Measurements from ENCODE around the gene LDAH.

LDAH gene

DNA sequence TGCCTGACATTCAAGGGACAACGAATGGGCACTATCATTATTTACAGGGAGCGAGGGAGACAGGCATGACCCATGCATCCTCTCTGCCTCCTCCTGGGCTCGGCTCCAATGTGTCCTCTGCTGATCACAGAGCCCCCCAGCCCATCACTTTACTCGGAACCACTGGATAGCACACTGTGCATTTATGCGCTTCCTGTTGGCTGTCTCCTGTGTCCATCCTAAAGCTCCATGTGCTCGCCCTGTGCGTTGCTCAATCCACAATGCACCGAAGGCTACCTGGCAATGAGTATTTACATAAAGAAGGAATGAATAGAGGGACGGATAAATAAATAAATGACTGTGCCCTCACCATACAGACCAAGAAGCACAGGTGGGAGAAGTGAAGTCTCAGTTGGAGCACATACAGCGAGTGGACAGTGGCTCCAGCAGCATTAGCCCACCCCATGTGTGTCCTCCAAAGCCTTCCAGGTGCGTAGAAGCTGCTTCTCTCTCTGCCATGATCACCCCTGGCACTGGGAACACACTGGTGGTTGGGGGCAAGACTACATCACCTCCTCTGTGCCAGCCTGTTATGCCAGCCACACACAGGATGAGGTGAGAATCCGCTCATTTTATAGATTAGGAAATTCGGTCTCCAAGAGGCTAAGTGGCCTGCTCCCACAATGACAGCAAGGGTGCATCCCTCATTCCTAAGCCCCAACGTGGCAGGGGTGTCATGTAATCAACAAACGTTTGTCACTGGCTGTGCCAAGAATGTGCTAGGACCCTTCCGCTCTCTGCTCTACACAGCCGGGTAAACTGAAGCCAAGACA lies 158.3 kb downstream of the LDAH start:
- Histone ChIP-seq H3K4me3 (ENCODE audit: low read length) (no peak overlapping the region), H3K4me2 (ENCODE audit: low read length) (no peak overlapping the region), H3K9me3 (replicated peaks; ENCODE audit: low read length) (no peaks in the 10 kb centered on the region), H3K36me3 (ENCODE audit: insufficient read depth, low read length) (no peaks in the 10 kb centered on the region), H3K4me1 (ENCODE audit: control insufficient read depth, insufficient read depth, low read length) (peaks cover 7% of the 10 kb centered on the region), H3K27me3 (ENCODE audit: control insufficient read depth, insufficient read depth, low read length) (peaks cover 88% of the 10 kb centered on the region), H3K9ac (ENCODE audit: low read depth, low read length) (no peak overlapping the region)

DNA sequence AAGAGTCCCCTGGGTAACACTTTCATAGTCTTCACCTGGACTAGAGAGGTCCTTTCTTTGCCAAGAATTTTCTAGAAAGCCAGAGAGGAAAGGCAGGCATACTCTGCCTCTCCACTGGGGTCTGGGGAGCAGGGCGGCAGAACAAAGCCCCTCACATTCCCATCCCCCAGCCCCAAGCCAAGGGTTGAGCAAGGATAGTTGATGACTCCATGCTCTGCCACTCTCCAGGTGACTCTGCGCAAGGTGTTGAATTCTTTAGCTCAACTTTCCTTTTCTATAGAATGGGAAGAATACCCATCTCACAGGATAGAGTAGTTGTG lies 158.9 kb downstream of the LDAH start:
- Histone ChIP-seq H3K4me1 (ENCODE audit: control insufficient read depth, insufficient read depth, low read length) (peaks cover 7% of the 10 kb centered on the region), H3K27me3 (ENCODE audit: control insufficient read depth, insufficient read depth, low read length) (peaks cover 88% of the 10 kb centered on the region), H3K4me2 (ENCODE audit: low read length) (no peak overlapping the region), H3K36me3 (ENCODE audit: insufficient read depth, low read length) (no peaks in the 10 kb centered on the region), H3K9ac (ENCODE audit: low read depth, low read length) (no peak overlapping the region), H3K9me3 (replicated peaks; ENCODE audit: low read length) (no peaks in the 10 kb centered on the region), H3K4me3 (ENCODE audit: low read length) (no peak overlapping the region)

DNA sequence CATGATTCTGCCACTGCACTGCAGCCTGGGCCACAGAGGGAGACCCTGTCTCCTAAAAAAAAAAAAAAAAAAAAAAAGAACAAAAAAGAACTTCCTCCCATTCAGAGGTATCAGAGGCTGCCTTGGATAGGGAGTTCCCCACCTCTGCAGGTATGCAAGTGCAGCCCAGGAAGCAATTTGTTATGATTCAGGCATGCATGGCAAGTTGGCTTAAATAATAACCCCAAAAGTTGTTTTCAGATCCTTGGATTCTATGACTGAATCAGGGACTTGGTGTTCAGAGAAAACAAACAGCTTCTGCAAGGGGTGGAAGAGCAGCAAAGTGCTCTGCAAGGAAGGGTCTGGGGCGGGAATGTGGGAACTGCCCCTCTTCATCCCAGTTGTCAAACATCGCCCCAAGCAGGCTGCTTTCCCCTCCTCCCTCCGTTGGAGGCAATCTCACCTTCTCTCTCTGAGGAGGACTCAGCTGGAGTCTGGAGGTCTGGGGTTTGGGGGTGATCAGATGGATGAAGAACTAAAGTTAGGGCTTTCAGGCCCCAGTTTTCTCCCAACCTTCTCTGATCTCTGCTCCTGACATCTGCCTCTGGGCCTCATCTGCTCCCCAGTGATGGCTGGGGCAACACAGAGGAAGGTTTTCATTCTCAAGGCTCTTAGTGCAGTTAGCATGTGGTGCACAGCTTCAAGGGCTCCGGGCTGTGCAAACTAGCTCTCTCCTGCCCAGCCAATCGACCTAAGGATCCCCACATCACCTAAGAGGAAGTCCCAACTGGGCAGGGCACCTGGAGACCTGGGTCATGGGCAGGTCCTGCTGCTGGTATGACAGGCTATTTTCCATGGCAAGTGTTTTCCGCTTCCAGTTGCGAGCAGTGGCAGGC lies 159.5 kb downstream of the LDAH start:
- no peak overlapping the region for H3K4me2 ChIP-seq (ENCODE audit: low read length)
- no peak overlapping the region for H3K9ac ChIP-seq (ENCODE audit: low read depth, low read length)
- no peaks in the 10 kb centered on the region for H3K36me3 ChIP-seq (ENCODE audit: insufficient read depth, low read length)
- no peaks in the 10 kb centered on the region for H3K9me3 ChIP-seq (replicated peaks; ENCODE audit: low read length)
- peaks cover 85% of the 10 kb centered on the region for H3K27me3 ChIP-seq (ENCODE audit: control insufficient read depth, insufficient read depth, low read length)
- H3K4me3 ChIP-seq (ENCODE audit: low read length), result no peak overlapping the region
- peaks cover 7% of the 10 kb centered on the region for H3K4me1 ChIP-seq (ENCODE audit: control insufficient read depth, insufficient read depth, low read length)

DNA sequence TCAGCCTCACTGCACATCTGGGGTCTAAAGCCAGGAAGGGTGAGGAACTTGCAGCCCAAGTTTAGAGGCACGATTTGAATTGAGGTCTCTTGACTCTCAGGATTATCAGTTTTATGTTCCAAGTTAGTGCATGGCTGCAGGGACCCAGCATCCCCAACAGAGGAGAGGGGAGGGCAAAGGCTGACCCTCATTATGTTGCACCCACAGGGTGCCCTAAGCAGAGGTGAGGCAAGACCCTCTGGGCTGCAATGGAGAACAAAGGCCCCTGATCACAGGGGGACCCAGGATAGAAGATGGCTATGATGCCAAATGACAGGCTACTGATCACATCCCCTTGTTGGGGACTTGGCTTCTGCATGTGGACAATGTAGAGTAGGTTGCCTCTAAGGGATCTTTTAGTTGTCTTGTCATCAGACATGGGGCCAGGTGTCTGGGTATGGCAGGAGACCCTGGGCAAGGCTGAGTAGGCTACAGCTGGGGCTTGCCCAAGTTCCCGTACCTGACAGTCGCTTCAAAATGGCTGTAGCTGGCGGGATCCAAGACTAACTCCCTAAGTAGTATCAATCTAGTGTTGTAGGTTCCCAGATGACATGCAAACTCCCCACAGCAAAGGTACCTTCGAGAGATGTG lies 160.5 kb downstream of the LDAH start:
- Histone ChIP-seq H3K36me3 (ENCODE audit: insufficient read depth, low read length) (no peaks in the 10 kb centered on the region), H3K4me3 (ENCODE audit: low read length) (no peak overlapping the region), H3K9ac (ENCODE audit: low read depth, low read length) (no peak overlapping the region), H3K9me3 (replicated peaks; ENCODE audit: low read length) (no peaks in the 10 kb centered on the region), H3K27me3 (ENCODE audit: control insufficient read depth, insufficient read depth, low read length) (peaks cover 81% of the 10 kb centered on the region), H3K4me2 (ENCODE audit: low read length) (no peak overlapping the region), H3K4me1 (ENCODE audit: control insufficient read depth, insufficient read depth, low read length) (peaks cover 7% of the 10 kb centered on the region)

DNA sequence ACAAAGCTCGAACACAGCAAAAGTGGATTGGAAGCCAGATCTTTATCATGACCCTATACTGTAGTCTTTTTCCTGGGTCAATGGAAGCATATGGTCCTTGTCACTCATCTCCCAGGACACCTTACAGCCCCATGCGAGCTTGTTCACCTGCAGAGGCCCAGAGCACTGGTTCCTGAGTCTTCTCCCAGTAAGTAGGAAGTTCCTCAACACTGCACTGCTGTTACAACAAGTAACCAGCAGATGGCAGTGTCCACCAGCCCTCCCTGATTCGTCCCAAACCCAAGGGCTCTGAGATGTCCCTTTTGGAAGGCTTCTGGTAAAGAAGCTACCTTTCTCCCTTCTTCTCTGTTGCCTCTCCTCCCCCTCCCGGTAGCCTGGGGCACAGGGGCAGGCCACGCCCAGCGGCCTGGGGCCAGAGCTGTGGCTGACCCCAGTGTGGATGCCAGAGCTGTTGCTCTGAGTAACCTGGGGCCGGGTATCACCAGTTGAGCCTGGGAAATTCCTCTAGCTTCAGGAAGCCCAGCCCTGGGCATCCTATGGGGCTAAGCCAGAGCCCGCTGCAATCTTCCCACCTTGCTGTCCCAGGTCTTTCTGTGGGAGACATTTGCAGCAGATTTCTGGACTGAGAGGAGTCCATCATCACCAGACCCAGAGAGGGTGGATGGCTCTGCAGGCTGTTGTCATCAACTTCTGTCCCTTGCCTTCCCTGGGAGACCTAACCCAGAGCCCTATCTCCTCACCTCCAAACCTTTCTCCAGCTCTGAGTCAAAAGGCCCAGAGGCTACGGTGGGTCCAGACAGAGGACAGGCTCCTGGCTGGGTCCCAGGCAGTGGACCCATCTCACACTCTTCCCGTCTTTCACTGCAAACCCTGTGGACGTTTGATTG lies 161.2 kb downstream of the LDAH start:
- no peaks in the 10 kb centered on the region for H3K36me3 ChIP-seq (ENCODE audit: insufficient read depth, low read length)
- peaks cover 87% of the 10 kb centered on the region for H3K27me3 ChIP-seq (ENCODE audit: control insufficient read depth, insufficient read depth, low read length)
- H3K9me3 ChIP-seq (replicated peaks; ENCODE audit: low read length), result no peaks in the 10 kb centered on the region
- peaks cover 6% of the 10 kb centered on the region for H3K4me1 ChIP-seq (ENCODE audit: control insufficient read depth, insufficient read depth, low read length)
- no peak overlapping the region for H3K9ac ChIP-seq (ENCODE audit: low read depth, low read length)
- H3K4me3 ChIP-seq (ENCODE audit: low read length), result no peak overlapping the region
- no peak overlapping the region for H3K4me2 ChIP-seq (ENCODE audit: low read length)

DNA sequence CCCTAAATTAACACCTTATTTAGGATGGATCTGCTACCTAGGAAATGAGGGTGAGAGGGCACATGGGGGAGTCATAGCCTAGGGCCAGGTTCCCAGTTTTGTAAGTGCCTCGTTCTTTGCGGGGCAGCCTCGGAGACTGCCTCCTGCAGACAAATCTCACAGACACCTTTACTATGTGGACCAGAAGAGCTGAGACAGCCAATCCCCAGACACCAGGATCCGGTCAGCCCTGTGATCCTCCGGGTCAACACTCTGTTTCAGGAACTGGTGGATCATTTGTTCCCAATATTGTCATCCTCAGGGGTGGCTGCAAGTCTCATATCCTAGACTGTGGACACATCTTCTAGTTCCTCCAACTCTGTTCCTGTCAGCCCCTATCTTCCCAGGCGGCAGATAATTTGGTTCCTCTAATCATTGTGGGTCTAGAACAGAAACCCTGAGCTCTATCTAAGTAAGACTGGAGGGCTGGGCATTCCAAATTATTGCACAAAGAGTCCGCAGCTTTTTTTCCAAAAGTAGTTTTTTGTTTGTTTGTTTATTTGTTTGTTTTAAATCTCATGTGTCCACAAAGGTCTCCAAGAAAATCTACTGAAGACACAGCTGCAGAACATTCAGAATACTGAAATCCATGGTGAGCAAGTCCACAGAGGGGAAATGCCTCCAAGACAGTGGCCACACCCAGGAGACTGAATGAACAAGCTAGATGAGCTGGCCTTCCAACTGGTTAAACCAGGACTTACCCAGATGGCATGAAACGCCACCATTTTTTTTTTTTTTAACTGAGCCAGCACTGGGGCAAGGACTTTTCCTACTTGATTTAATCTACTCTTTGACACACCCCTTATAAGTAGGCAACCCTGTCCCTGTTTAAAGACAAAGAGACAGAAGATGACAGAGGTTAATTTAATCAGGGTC lies 162.1 kb downstream of the LDAH start:
- no peak overlapping the region for H3K4me3 ChIP-seq (ENCODE audit: low read length)
- H3K9me3 ChIP-seq (replicated peaks; ENCODE audit: low read length), result no peaks in the 10 kb centered on the region
- H3K27me3 ChIP-seq (ENCODE audit: control insufficient read depth, insufficient read depth, low read length), result peaks cover 85% of the 10 kb centered on the region

DNA sequence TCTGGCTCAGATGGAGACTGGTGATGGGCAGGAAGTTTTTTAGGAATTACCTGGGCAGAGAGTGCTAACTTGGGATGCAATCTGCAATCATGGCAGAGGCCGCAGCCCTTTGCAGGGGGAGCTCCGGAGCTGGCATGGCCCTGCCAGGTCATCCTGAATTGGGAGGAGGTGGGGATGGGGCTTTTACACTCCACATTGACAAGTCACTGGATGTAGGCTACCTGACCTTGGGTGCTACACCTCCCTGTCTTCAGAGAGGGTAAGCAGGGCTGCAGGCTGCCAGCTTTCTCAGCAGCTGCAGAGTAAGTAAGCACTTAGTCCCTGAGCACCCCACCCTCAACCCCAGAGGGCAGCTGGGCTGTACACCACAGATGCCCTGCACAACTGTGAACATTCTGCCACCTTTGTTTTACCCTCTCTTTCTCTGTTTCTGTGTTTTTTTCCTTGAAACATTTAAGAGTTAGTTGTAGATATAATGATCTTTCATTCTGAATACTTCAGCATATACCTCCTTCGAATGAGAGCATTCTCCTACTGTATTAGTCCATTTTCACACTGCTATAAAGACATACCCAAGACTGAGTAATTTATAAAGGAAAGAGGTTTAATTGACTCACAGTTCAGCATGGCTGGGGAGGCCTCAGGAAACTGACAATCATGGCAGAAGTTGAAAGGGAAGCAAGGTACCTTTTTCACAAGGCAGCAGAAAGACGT lies 165.2 kb downstream of the LDAH start:
- Histone ChIP-seq H3K4me3 (ENCODE audit: low read length) (no peak overlapping the region), H3K9ac (ENCODE audit: low read depth, low read length) (no peak overlapping the region), H3K9me3 (replicated peaks; ENCODE audit: low read length) (no peaks in the 10 kb centered on the region), H3K4me2 (ENCODE audit: low read length) (no peak overlapping the region), H3K4me1 (ENCODE audit: control insufficient read depth, insufficient read depth, low read length) (no peaks in the 10 kb centered on the region), H3K27me3 (ENCODE audit: control insufficient read depth, insufficient read depth, low read length) (peaks cover 64% of the 10 kb centered on the region), H3K36me3 (ENCODE audit: insufficient read depth, low read length) (no peaks in the 10 kb centered on the region)

More for the DNA sequence above, 162.1 kb downstream of the LDAH start:
- Histone ChIP-seq H3K9ac (ENCODE audit: low read depth, low read length) (no peak overlapping the region), H3K4me1 (ENCODE audit: control insufficient read depth, insufficient read depth, low read length) (no peaks in the 10 kb centered on the region), H3K36me3 (ENCODE audit: insufficient read depth, low read length) (no peaks in the 10 kb centered on the region), H3K4me2 (ENCODE audit: low read length) (no peak overlapping the region)

DNA sequence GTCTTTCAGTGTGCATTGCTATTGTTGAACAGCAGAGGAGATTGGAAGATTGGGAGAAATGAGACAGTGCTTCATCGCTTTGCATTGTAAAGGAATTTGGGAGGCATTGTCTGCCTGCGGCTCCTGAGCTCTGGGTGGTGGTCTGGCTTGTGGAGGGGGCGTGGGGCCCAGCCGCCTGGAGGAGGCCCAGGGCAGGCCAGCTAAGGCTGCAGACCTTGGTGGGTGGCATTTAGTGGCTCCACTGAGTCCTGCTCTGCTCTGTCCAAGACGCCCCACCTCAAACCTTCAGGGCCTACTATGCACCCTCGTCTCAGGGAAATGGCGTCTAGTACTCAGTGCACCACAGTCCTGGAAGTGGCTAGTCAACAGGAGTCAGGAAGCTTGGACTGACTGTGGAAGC lies 166.3 kb downstream of the LDAH start:
- Histone ChIP-seq H3K36me3 (ENCODE audit: insufficient read depth, low read length) (no peaks in the 10 kb centered on the region), H3K4me1 (ENCODE audit: control insufficient read depth, insufficient read depth, low read length) (peaks cover 2% of the 10 kb centered on the region)

DNA sequence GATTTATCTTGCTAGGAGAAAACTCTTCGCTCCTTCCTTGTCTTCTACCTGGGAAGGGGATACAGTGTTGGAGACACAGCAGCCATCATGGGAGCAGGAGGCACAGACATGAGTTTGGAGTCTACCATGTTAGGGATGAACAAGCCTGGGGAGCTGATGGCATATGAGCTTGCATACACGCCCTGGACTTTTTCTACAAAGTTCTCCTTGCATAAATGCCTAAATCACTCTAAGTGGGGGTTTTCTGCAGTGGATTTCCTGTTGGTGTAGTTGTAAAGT lies 168.4 kb downstream of the LDAH start:
- no peak overlapping the region for H3K4me2 ChIP-seq (ENCODE audit: low read length)
- H3K4me3 ChIP-seq (ENCODE audit: low read length), result no peak overlapping the region
- H3K27me3 ChIP-seq (ENCODE audit: control insufficient read depth, insufficient read depth, low read length), result peaks cover 37% of the 10 kb centered on the region
- H3K9ac ChIP-seq (ENCODE audit: low read depth, low read length), result no peak overlapping the region
- H3K4me1 ChIP-seq (ENCODE audit: control insufficient read depth, insufficient read depth, low read length), result peaks cover 15% of the 10 kb centered on the region
- no peaks in the 10 kb centered on the region for H3K9me3 ChIP-seq (replicated peaks; ENCODE audit: low read length)
- H3K36me3 ChIP-seq (ENCODE audit: insufficient read depth, low read length), result no peaks in the 10 kb centered on the region

More for the DNA sequence above, 166.3 kb downstream of the LDAH start:
- Histone ChIP-seq H3K27me3 (ENCODE audit: control insufficient read depth, insufficient read depth, low read length) (peaks cover 53% of the 10 kb centered on the region), H3K9me3 (replicated peaks; ENCODE audit: low read length) (no peaks in the 10 kb centered on the region), H3K4me3 (ENCODE audit: low read length) (no peak overlapping the region), H3K9ac (ENCODE audit: low read depth, low read length) (no peak overlapping the region), H3K4me2 (ENCODE audit: low read length) (no peak overlapping the region)

Measured in skeletal muscle satellite cell (primary cell).